ENCODE results near the gene VAMP5.
"Not testable (repeated sequence)": the region's sequence is repeated elsewhere in the genome, so short reads cannot be mapped to it uniquely, and the experiment has no call there.

Gene VAMP5

GRCh38 chr2:85584857-85585780 is 888 bp downstream of the VAMP5 start:
- peak; percentile 43 for DNase-seq (ENCODE audit: low read depth)

- peak; percentile 53 for DNase-seq (ENCODE audit: low read depth)
Observed at GRCh38 chr2:85585781-85586105, 1.5 kb downstream of the VAMP5 start.

- no peak for DNase-seq (ENCODE audit: low read depth)
Observed at GRCh38 chr2:85588236-85588635, 4.0 kb downstream of the VAMP5 start.

- no peak for DNase-seq (ENCODE audit: low read depth)
Observed at GRCh38 chr2:85588645-85589044, 4.4 kb downstream of the VAMP5 start.

DNA sequence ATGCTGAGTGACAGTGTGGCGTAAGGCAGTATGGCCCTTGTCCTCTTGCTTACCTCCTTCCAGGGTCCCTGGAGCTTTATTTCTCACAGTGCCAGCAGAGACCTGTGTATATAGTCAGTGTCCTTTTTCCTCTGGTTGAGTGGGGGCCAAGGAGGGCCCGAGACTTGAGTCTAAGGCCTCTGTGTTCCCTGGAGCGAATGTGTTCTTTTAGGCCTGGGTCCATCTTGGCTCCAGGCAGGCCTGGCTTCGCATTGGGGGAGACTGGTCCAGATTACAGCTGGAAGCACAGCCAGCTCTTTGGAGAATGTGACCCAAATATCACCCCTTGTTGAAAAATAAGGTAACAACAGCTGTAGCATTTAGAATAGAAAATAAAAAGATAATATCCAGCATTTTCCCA is 5.0 kb downstream of the VAMP5 start:
- DNase-seq (ENCODE audit: low read depth), result no peak

DNA sequence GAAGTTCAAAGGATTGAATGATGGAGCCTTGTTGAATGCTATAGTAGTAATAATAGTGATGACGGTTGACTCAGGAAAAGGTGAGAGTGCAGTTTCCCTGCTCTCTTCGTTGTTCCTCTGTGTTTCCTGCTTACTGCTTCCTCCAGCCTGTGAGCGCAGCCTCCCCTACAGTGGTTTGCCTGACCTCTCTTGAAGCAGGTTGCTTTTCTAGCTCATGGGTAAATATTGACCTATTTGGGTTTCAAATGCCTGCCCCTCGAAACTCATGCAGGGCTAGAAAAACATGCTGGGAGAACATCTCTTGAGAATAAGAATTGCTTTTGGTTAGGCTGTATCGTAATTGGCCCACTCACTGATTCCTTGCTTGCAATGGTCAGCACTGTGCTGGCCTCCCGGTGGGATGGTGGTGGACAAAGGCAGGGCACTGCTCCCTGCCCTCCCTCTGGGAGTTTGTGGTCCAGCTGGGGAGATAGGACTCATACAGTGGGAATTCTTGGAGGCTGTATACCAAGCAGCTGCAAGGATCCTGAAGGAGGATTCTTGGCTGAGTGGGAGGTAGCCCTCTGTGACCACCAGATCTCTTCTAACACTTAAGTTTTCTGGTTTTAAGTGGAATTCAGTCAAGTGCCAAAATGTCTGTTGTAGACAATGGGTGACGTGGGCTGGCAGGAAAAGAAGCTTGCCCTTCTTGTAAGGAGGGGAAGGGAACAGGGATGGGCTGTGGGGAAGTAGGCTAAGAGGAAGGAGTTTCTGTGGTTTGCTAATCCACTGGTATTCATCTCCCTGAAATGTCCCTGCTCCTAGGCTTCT is 6.0 kb downstream of the VAMP5 start:
- peak; percentile 72 for DNase-seq (ENCODE audit: low read depth)

DNA sequence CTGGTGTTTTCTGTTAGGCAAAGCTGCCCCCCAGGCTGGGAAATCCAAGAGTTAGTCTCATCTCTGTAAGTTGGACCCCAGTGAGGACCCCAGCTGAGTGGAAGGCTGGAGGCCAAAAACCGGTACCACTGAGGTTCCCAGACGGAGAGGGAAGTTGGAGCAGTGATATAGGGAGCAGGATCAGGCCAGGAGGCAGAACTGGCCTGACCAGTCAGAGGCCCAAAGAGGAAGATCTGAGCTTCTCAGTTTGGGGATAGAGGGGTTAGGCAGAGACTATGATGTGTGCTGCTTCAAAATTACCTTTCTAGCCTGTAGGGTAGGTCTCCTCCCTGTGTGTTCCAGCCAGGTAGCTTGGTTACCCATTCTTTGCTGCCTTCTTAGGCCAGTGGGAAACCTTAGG is 6.7 kb downstream of the VAMP5 start:
- no peak for DNase-seq (ENCODE audit: low read depth)

DNA sequence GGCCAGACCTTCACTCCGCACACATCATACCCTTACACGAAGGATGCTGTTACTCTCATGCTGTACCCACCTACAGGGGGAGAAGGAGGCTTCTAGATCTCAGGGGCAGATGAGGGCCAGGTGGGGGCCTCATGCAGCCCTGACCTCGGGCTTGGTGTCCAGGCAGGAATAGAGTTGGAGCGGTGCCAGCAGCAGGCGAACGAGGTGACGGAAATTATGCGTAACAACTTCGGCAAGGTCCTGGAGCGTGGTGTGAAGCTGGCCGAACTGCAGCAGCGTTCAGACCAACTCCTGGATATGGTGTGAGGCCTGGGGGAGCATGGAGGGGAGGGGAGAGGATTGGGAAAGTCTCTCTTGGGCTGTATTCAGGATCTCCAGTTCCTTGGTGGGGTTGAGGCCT is 7.3 kb downstream of the VAMP5 start:
- DNase-seq (ENCODE audit: low read depth), result no peak

GRCh38 chr2:85592299-85592698 is 8.1 kb downstream of the VAMP5 start:
- not testable (repeated sequence) for DNase-seq (ENCODE audit: low read depth)

DNA sequence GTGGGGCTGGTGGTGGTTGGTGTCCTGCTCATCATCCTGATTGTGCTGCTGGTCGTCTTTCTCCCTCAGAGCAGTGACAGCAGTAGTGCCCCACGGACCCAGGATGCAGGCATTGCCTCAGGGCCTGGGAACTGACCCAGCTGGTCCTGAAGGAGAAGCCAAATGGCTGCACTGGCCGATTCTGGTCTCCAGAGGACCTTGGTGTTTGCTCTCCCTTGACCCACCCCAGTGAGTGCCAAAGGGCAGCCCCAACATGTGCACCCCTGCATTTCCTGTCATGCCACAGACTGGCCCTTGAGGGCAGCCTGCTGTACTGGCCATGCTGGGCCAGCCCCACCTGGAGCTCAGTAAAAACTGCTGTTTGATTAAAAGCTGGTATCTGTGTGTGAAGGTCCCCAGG is 8.8 kb downstream of the VAMP5 start:
- DNase-seq (ENCODE audit: low read depth), result no peak

DNA sequence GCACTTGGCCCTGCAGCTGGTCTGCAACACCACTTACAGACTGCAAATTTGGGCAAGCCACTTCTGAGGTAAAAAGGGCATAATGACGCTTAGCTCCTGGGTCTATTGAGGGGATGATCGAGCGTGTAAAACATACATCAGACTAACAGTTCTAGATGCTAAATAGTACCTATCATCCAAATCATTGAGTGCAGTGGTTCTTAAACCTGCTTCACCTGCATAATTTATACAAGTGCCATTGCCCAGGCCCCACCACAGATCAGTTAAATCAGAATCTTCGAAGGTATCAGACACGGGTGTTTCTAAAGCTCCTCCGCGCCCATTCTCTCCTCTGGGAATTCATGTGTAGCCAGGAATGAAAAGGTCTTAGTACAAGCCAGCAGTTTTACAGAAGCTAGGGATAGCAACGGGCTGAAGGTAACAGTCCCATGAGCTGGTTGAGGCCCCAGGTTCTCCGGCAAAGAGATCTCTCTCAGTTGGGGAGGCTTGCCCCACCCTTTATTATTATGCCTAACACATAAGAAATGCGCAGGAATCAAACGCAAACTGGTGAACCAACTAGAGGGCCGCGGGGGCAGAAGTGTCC is 10.6 kb downstream of the VAMP5 start:
- no peak for DNase-seq (ENCODE audit: low read depth)

DNA sequence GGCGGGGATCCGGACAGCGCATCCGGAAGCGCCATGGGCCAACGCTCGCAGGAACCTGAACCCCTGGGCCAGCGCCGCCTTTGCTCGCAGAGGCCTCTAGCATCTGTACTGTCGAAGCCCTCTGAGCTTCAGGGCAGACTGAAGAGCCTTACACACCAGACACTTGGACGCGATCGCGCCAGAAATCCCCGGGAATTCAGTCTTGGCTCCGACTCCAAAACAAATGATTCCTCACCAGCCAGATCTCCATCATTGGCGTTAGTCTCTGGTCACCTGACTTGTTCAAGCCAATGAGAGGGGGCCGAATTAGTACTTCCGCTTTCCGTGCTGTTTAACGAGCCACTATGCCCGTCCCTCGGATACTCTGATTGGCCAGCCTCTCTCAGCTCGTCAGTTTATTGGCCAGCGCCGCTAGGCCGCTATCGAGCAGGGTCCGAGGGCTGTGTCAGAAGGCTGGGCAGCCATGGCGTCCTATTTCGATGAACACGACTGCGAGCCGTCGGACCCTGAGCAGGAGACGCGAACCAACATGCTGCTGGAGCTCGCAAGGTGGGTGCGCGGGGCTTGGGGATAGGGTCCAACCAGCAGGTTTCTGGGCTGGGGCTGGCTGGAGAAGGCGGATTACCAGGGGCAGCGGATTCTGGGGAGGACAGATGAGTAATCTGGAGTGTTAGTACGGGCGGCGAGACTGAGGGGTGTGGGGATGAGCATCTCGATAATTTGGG is 11.2 kb downstream of the VAMP5 start, which contains the start of gene RNF181:
Gene RNF181, plus strand, starts transcription at position 445 of the 725 bp plus-strand sequence. Its CDS starts 19 bp downstream, at position 464.
- DNase-seq (ENCODE audit: low read depth), result peak; percentile 99

DNA sequence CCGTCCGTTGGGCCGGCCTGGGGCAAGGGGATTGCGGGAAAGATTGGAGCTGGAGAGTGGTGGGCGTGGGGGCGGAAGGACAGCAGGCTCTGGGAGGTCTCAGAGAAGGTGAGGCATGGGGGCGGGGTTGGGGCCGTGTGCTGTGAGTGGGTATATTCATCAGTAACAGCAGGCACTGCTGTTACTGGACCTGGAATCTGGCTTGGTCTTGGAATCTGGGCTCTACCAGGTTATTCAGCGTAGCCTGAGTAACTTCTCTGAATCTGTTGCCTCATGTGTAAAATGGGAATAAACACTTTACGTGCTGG is 11.7 kb downstream of the VAMP5 start:
- no peak for DNase-seq (ENCODE audit: low read depth)

- DNase-seq (ENCODE audit: low read depth), result no peak
Observed at GRCh38 chr2:85596486-85597143, 12.4 kb downstream of the VAMP5 start.

DNA sequence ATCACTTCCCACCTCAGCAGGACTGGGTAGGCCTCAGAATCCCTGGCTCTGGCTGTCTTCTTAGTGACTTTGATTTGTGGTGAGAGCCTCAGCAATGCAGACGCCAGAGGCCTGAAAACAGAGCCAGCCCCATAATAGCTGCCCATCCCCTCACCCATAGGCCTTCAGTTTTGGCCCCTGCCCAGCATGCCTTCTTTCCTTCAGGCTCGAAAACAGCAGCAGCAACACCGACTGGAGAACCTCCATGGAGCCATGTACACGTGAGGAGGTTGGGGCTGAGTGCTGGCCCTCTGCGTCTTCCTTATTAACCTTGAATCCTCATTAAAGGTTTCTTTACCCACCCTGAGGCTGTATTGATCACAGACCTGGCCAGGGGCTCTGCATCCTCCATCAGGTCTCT is 13.0 kb downstream of the VAMP5 start:
- no peak for DNase-seq (ENCODE audit: low read depth)

DNA sequence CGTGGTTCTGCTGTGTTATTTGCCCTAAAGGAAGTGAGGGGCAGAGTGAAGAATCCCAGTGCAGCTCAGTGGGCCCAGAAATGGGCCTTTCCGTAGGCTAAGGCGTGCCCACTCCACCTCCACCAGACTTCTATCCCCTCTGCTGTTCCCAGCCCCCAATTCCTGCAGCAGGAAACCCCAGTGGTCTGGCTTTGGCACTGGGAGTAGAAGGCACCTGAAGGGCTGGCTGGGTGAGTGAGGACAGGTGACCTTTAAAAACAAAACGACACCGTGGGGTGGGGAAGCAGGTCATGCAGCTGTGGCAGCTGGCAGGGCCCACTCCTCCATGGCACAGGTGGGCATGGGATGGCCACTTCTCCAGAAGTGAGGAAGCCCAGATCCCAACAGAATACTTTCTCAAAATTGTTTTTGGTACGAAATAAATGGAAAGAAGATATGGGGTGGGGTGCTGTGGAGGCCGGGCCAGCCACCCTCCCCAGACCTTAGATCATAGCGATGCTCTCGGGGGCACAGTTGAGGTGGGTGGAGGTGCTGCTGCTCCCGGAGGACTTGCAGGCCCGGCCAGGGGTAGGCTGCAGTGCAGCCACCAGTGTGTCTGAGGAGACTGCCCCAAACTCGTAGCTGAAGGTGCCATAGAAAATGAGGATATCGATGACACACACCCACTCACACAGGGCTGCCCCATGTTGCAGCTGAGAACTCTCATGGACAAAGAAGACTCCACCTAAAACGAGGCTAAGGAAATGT is 14.5 kb downstream of the VAMP5 start:
- DNase-seq (ENCODE audit: low read depth), result no peak

- DNase-seq (ENCODE audit: low read depth), result no peak
Observed at GRCh38 chr2:85599468-85600234, 15.4 kb downstream of the VAMP5 start.

DNA sequence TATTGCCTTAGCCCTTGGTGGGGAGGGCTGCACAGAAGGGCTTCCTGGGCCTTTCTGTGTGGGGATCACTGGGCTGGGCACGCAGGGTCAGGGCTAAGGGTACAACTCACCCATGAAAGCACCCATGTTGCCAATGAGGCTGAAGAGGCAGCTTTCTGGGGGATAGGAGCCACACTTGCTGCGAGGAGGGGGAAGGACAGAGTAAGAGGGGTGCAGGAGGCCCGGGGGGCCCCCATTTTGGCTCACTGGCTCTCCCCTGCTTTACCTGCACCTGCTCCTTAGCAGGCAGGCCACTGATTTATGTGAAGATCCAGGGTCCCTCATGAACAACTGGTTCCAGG is 16.0 kb downstream of the VAMP5 start:
- no peak for DNase-seq (ENCODE audit: low read depth)

DNA sequence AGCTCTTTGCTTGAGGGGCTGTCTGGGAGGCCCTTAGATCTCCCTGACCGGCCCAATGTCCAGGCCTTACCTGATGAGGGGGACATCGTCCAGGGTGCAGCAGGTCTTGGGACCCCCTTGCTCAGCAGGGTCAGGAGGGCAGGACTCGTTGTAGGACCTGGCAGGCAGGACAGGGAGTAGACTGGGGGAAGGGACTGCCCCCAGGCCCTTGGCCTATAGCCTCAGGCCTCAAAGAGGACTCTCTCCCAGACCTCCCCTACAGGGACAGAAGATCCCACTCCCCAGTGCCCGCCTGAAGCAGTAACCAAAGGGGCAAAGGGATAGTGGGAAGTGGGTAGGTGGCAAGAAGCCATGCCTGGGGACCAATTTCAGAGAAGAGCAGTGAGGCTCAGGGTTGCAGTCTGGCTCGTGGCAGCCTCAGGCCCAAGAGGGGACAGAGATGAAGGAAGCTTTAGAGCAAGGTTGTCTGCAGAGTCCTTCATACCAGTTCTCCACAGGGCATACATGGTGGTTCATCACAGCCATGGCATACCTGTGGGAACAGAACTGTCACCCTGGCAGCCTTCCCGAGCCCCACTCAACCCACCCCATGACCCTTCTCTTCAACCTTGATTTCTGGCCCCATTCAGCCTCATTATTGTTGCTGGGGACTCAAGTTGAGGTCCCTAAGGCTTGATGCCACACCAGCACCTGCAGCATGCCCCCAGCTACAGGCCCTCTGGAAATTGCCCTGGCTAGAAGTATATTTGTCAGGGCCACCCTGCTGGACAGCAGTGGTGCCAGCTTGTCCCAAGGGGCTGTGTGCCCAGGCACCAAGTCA is 16.9 kb downstream of the VAMP5 start:
- DNase-seq (ENCODE audit: low read depth), result no peak

All from GM04504 (cell line).